ENCODE data around the gene VEPH1.

VEPH1 gene

DNA sequence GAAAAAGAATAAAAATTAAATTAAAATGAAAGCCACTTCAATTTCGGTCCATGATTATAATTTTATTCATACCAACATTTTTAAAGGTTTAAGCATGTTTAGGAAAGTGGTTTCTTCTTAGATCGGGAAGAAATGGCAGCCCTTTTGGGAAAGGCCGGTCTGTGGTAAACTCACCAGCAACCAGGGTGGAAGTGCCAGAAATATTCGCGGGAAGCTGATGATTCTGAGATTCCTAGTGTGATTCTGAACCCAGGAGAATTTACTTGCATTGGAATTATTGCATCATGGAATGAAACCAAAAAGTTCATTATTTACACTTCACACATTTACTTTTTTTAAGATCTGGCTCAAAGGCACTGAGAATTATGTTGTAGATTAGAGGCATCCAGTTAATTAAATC lies 246.1 kb downstream of the VEPH1 start:
- H3K27ac ChIP-seq (ENCODE audit: low read depth, low read length), result no peak overlapping the region
- no peaks in the 10 kb centered on the region for H3K36me3 ChIP-seq (ENCODE audit: control insufficient read depth, insufficient read depth, low read length)
- H3K9me3 ChIP-seq (ENCODE audit: control insufficient read depth, insufficient read depth, low read depth, low read length), result no peaks in the 10 kb centered on the region
- no peak overlapping the region for H3K4me3 ChIP-seq (ENCODE audit: low read depth, low read length)
- no peaks in the 10 kb centered on the region for H3K27me3 ChIP-seq (ENCODE audit: control insufficient read depth, insufficient read depth, low read length)
- H3K4me1 ChIP-seq (ENCODE audit: control insufficient read depth, insufficient read depth, low read length), result peaks cover 30% of the 10 kb centered on the region
- no peak overlapping the region for H3K9ac ChIP-seq (ENCODE audit: low read length)

GRCh38 chr3:157255797-157256196 lies 247.4 kb downstream of the VEPH1 start:
- Histone ChIP-seq H3K27me3 (ENCODE audit: control insufficient read depth, insufficient read depth, low read length) (no peaks in the 10 kb centered on the region), H3K4me3 (ENCODE audit: low read depth, low read length) (no peak overlapping the region), H3K4me1 (ENCODE audit: control insufficient read depth, insufficient read depth, low read length) (peaks cover 18% of the 10 kb centered on the region), H3K9me3 (ENCODE audit: control insufficient read depth, insufficient read depth, low read depth, low read length) (no peaks in the 10 kb centered on the region), H3K36me3 (ENCODE audit: control insufficient read depth, insufficient read depth, low read length) (no peaks in the 10 kb centered on the region), H3K9ac (ENCODE audit: low read length) (no peak overlapping the region), H3K27ac (ENCODE audit: low read depth, low read length) (no peak overlapping the region)

DNA sequence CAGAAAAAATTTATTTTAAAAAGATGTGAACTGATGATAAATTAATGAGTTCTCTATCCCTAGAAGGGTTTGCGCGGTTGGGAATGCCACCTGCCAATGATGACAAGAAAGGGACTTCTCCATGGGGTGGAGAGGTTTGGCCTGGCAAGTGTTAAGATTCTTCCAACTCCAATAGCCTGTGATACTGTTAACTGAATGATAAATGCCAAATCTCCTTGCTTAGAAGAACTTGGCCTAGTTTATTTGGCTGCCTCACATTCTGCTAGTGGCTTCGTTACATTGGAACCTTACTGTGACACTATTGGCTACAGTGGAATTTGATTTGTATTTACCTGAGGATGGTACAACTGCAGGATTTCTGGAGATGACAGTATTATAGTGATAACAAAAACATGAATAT lies 251.5 kb downstream of the VEPH1 start:
- no peaks in the 10 kb centered on the region for H3K9me3 ChIP-seq (ENCODE audit: control insufficient read depth, insufficient read depth, low read depth, low read length)
- H3K4me3 ChIP-seq (ENCODE audit: low read depth, low read length), result no peak overlapping the region
- H3K27me3 ChIP-seq (ENCODE audit: control insufficient read depth, insufficient read depth, low read length), result no peaks in the 10 kb centered on the region
- H3K4me1 ChIP-seq (ENCODE audit: control insufficient read depth, insufficient read depth, low read length), result peaks cover 27% of the 10 kb centered on the region
- no peak overlapping the region for H3K27ac ChIP-seq (ENCODE audit: low read depth, low read length)
- H3K36me3 ChIP-seq (ENCODE audit: control insufficient read depth, insufficient read depth, low read length), result no peaks in the 10 kb centered on the region
- H3K9ac ChIP-seq (ENCODE audit: low read length), result no peak overlapping the region

DNA sequence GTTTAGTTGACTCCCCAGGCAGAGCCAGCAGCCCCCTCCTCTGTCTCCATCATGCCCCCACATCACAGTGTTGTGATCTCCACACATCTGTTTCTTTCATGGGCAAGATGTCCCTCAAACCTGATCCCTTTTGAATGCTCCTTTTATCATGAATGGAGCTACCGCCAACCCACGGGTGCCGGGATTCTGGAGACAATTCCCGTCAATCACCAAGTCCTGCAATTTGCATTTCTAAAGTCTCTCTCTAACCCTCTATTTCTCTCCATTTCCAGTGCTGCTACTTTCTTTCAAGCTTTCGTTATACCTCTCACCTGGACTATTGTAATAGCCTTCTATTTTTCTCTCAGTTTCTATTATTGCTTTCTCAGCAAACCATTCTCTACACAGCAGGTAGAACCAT lies 253.6 kb downstream of the VEPH1 start:
- H3K27me3 ChIP-seq (ENCODE audit: control insufficient read depth, insufficient read depth, low read length), result no peaks in the 10 kb centered on the region

DNA sequence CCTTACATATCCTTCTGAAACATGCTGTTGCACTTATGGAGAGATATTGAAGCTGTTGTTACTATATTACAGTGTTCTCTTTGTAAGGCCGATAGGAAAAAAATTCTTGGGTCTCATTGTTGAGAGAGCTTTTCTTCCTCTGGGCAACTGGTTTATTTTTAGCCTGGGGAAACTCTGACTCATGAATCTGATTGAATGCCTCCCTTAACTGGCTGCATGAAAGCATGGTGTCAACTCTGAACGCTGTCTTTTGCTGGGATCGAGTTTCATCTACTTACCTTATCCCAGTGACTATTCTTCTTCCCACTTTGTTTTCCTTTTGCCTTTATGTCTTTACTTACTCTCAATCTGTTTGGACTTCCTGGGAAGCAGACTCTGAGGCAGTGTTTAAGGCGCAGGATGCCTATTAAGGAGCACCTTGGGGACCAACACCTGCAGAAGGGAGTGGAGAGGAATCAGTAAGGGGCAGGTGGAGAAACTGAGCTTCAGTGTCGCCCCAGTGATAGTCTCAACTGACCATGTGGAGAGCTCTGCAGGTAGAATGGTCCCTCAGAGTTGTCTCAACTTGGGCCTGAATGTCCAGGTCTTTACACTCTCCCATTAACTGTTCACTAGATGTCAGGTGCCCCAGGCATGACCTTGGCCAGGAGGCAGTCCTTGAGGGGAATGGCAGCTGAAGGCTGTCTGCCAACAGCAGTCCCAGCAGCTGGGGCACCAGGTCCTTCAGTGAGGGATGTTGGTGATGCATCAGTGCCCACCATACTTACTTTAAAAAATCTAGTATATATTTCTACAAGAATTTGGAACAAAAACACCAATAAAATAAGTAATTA lies 254.4 kb downstream of the VEPH1 start:
- Histone ChIP-seq H3K27ac (ENCODE audit: low read depth, low read length) (no peak overlapping the region), H3K4me3 (ENCODE audit: low read depth, low read length) (no peak overlapping the region), H3K4me1 (ENCODE audit: control insufficient read depth, insufficient read depth, low read length) (peaks cover 16% of the 10 kb centered on the region), H3K27me3 (ENCODE audit: control insufficient read depth, insufficient read depth, low read length) (no peaks in the 10 kb centered on the region), H3K36me3 (ENCODE audit: control insufficient read depth, insufficient read depth, low read length) (no peaks in the 10 kb centered on the region), H3K9ac (ENCODE audit: low read length) (no peak overlapping the region), H3K9me3 (ENCODE audit: control insufficient read depth, insufficient read depth, low read depth, low read length) (no peaks in the 10 kb centered on the region)

More for the DNA sequence above, 253.6 kb downstream of the VEPH1 start:
- Histone ChIP-seq H3K9me3 (ENCODE audit: control insufficient read depth, insufficient read depth, low read depth, low read length) (no peaks in the 10 kb centered on the region), H3K9ac (ENCODE audit: low read length) (no peak overlapping the region), H3K4me1 (ENCODE audit: control insufficient read depth, insufficient read depth, low read length) (peaks cover 16% of the 10 kb centered on the region), H3K4me3 (ENCODE audit: low read depth, low read length) (no peak overlapping the region), H3K36me3 (ENCODE audit: control insufficient read depth, insufficient read depth, low read length) (no peaks in the 10 kb centered on the region), H3K27ac (ENCODE audit: low read depth, low read length) (no peak overlapping the region)

DNA sequence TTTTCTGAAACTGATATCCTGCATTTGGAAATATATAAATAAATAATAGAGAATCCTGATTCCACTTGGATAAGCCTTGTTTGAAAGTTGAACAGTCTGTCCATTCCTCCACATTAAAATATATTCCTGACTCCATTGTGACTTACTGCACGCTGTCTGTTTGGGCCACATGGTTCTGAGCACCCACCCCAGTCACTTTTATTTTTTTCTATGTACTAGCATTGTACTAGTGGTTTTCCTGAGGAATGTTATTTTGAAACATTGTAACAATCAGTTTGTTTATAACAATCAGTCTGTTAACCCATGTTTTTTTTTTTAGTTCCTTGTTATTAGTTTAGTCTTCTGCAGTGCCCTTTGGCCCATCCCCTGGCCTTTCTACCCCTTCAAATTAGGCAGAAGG lies 255.8 kb downstream of the VEPH1 start:
- Histone ChIP-seq H3K27me3 (ENCODE audit: control insufficient read depth, insufficient read depth, low read length) (no peaks in the 10 kb centered on the region), H3K4me1 (ENCODE audit: control insufficient read depth, insufficient read depth, low read length) (peaks cover 16% of the 10 kb centered on the region), H3K9ac (ENCODE audit: low read length) (no peak overlapping the region), H3K27ac (ENCODE audit: low read depth, low read length) (no peak overlapping the region), H3K9me3 (ENCODE audit: control insufficient read depth, insufficient read depth, low read depth, low read length) (no peaks in the 10 kb centered on the region), H3K4me3 (ENCODE audit: low read depth, low read length) (no peak overlapping the region), H3K36me3 (ENCODE audit: control insufficient read depth, insufficient read depth, low read length) (no peaks in the 10 kb centered on the region)

DNA sequence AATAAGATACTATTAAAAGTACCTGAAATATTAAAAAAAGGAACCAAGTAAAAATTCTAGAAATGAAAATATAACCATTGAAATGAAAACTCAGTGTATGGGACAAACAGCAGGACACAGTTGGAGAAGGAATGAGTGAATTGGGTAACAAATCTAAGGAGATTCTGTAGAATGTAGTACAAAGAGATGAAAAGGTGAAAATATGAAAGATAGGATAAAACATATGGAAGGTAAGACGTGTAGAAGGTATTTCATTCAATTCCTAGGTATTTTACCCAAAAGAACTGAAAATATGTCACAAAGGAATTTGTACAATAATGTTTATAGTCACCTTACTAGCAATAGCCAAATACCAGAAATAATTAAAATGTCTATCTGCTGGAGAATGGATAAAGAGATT lies 260.4 kb downstream of the VEPH1 start:
- Histone ChIP-seq H3K9me3 (ENCODE audit: control insufficient read depth, insufficient read depth, low read depth, low read length) (no peaks in the 10 kb centered on the region), H3K4me3 (ENCODE audit: low read depth, low read length) (no peak overlapping the region), H3K27ac (ENCODE audit: low read depth, low read length) (no peak overlapping the region), H3K27me3 (ENCODE audit: control insufficient read depth, insufficient read depth, low read length) (no peaks in the 10 kb centered on the region), H3K36me3 (ENCODE audit: control insufficient read depth, insufficient read depth, low read length) (no peaks in the 10 kb centered on the region), H3K9ac (ENCODE audit: low read length) (no peak overlapping the region), H3K4me1 (ENCODE audit: control insufficient read depth, insufficient read depth, low read length) (no peaks in the 10 kb centered on the region)

- Histone ChIP-seq H3K27me3 (ENCODE audit: control insufficient read depth, insufficient read depth, low read length) (no peaks in the 10 kb centered on the region), H3K4me3 (ENCODE audit: low read depth, low read length) (no peak overlapping the region), H3K27ac (ENCODE audit: low read depth, low read length) (no peak overlapping the region), H3K36me3 (ENCODE audit: control insufficient read depth, insufficient read depth, low read length) (no peaks in the 10 kb centered on the region), H3K9ac (ENCODE audit: low read length) (no peak overlapping the region), H3K9me3 (ENCODE audit: control insufficient read depth, insufficient read depth, low read depth, low read length) (no peaks in the 10 kb centered on the region), H3K4me1 (ENCODE audit: control insufficient read depth, insufficient read depth, low read length) (no peaks in the 10 kb centered on the region)
Observed at GRCh38 chr3:157241599-157241998, 261.6 kb downstream of the VEPH1 start.

GRCh38 chr3:157240408-157240807 lies 262.8 kb downstream of the VEPH1 start:
- Histone ChIP-seq H3K27me3 (ENCODE audit: control insufficient read depth, insufficient read depth, low read length) (no peaks in the 10 kb centered on the region), H3K36me3 (ENCODE audit: control insufficient read depth, insufficient read depth, low read length) (no peaks in the 10 kb centered on the region), H3K27ac (ENCODE audit: low read depth, low read length) (no peak overlapping the region), H3K9me3 (ENCODE audit: control insufficient read depth, insufficient read depth, low read depth, low read length) (no peaks in the 10 kb centered on the region), H3K4me3 (ENCODE audit: low read depth, low read length) (no peak overlapping the region), H3K9ac (ENCODE audit: low read length) (no peak overlapping the region), H3K4me1 (ENCODE audit: control insufficient read depth, insufficient read depth, low read length) (no peaks in the 10 kb centered on the region)

DNA sequence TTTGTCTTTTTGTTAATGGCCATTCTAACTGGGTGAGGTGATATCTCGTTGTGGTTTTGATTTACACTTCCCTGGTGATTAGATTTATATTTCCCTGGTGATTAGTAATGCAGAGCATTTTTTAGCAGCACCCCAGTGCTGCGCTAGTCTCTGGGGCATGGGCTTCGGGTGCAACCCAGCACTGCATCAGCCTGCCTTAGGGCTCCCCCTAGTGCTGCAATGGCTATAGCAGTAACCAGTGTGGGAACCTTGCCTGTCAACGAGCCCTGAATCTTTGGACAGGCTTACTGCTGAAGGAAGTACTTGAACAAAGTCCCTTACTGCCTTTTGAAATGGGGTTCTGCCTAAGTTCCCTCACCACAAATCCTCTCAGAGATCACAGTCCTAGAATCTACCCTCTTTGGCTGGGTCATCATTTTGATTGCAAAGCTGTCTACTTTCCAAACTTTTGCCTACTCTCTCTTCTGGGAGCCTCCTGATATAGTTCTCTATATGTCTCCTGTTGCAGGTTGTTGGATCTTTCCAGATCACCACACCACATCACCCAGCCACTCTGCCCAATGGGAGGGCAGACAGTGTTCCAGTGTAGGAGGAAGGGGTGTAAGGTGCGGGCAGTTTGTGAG lies 264.0 kb downstream of the VEPH1 start:
- no peaks in the 10 kb centered on the region for H3K9me3 ChIP-seq (ENCODE audit: control insufficient read depth, insufficient read depth, low read depth, low read length)
- no peaks in the 10 kb centered on the region for H3K36me3 ChIP-seq (ENCODE audit: control insufficient read depth, insufficient read depth, low read length)
- no peaks in the 10 kb centered on the region for H3K27me3 ChIP-seq (ENCODE audit: control insufficient read depth, insufficient read depth, low read length)
- no peak overlapping the region for H3K9ac ChIP-seq (ENCODE audit: low read length)
- no peak overlapping the region for H3K4me3 ChIP-seq (ENCODE audit: low read depth, low read length)
- no peaks in the 10 kb centered on the region for H3K4me1 ChIP-seq (ENCODE audit: control insufficient read depth, insufficient read depth, low read length)
- H3K27ac ChIP-seq (ENCODE audit: low read depth, low read length), result no peak overlapping the region

GRCh38 chr3:157238457-157238856 lies 264.8 kb downstream of the VEPH1 start:
- Histone ChIP-seq H3K4me3 (ENCODE audit: low read depth, low read length) (no peak overlapping the region), H3K27ac (ENCODE audit: low read depth, low read length) (no peak overlapping the region), H3K9me3 (ENCODE audit: control insufficient read depth, insufficient read depth, low read depth, low read length) (no peaks in the 10 kb centered on the region), H3K27me3 (ENCODE audit: control insufficient read depth, insufficient read depth, low read length) (no peaks in the 10 kb centered on the region), H3K4me1 (ENCODE audit: control insufficient read depth, insufficient read depth, low read length) (no peaks in the 10 kb centered on the region), H3K36me3 (ENCODE audit: control insufficient read depth, insufficient read depth, low read length) (no peaks in the 10 kb centered on the region), H3K9ac (ENCODE audit: low read length) (no peak overlapping the region)
